Smooth muscle cell of the brain vasculature (primary cell): ENCODE measurements around the gene NOC4L.
A peak's percentile ranks its signal among the peaks of the same experiment; 100 is the strongest.
"Not testable (repeated sequence)": the region's sequence is repeated elsewhere in the genome, so short reads cannot be mapped to it uniquely, and the experiment has no call there.

ENCODE experiments used
- DNase-seq: peaks from one replicate; pipeline ENCODE4 v3.0.0-alpha.2; 2012; ENCODE audit warnings: low read depth, low spot score

The NOC4L gene

DNA sequence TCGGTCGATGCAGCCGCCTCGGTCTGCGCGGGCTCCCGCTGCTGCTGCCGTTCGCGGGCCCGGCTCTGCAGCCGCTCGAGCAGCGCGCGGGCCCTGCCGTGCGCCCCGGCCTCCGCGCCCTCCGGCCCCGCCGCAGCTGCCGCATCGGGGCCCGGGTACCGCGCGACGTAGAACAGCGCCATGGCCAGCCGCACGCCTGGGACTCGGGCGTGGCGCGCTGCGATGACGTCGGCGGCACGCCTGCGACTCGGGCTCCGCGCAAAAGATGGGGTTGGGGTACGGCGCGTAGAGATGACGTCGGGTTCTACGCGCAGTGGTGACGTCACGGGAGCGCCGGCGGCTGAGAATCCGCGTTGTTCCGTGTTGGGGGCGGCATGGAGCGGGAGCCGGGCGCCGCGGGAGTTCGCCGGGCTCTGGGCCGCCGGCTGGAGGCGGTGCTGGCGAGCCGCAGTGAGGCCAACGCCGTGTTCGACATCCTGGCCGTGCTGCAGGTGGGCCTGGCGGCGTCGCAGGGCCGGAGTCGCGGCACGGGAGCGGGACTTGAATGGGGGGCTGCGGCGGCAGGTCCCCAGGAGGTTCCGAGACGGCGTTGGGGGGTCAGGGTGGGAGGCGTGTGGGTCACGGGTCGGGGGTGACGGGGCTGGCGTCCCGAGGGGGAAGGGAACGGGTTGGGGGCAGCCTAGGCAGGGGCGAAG lies at the start of gene NOC4L, which contains the start of gene DDX51:
TSS of gene NOC4L (plus strand) at position 343 of the 695 bp plus-strand sequence. CDS start at position 375, 32 bp downstream.
TSS of gene DDX51 (minus strand) at position 205 of the 695 bp plus-strand sequence. CDS start at position 182, 23 bp downstream.
- peak; percentile 85 for DNase-seq

DNA sequence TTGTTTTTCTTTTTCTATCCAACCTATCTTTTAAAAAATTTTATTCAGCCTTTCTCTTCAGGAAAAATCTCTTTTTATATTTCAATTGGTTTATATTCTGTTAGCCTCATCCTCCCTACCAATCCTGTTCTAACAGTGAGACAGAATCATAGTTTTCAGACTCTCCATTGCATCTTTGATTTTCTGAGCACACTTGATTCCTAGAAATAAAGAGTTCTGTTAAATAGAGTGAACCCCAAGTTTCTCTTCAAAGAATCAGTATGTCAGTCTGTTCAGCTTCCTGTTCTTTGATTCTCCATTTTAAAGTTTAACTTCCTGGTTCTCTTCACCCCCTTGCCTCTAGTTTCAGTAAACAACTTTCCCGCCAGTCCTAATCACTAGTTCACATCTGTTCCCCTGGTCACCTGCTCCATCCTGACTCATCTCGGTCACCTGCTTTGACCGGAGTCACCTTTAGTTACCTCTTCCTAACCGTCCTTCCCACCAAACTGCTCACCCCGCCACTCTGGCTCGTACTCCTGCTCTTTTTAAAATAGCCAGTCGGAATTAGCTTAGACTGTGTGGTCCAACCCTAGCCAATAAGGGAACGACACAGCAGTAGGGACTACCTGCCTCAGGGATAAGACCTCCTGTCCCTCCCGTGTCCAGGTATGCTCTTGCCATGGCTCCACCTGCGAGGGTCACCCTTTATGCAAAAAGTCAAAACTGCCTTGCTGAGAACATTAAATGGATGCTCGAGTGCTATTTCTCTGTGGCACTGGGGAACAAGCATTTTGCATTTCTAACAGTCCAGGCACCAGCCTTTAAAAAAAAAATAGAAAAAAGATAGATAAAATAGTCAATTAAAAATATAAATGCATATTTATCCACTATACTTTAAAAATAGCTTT lies 48.5 kb upstream of the NOC4L start:
- no peak for DNase-seq

DNA sequence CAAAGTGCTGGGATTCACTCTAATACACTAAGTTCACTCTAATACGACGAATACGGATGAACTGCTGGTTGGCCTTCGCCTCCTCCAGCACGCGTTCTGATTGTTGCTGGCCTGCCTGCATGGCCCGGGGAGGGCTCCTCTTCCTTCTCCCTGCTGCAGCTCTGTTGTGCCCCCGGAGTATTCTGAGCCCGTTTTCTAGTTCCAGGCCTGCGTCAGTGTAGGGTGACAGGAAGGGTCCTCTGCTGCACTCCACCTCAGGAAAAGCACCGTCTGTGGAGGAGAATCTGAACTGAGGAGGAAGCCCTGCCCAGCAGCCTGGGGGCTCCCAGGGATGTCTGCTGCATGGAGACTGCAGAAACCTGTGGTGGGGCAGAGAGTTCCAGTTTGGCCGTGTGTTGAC lies 44.5 kb upstream of the NOC4L start:
- DNase-seq = no peak

DNA sequence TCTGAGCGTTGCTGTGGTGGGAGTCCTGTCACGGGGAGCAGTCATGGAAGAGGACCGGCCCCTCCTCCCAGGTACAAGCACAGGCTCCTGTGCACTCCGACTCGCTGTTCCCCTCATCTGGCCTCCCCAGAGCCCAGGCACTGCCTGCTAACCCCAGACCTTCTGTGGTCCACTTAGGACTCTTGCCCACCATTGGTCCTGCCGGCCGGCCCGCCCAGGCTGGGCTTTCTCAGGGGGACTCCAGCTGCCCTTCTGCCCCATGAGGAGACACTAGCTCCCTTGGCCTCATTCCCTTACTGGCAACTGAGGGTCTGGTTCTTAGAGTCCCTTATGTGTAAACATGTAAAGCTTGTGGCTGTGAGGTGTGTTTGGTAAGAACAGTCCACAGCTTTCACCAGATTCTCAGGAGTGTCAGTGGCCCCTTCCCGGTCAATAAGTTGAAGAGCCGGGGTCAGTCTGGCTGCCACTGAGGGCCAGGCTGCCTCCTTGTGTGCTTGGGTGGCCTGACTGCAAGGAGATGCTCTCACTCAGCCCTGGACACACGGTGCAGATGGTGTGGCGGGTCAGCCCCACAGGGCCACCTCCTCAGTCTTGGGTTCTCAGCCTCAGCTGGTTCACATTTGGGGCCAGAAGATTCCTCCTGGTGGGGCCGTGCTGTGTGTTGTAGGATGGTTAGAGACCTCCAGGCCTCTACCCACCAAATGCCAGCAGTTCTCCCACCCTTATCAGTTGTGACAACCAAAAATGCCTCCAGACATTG lies 43.8 kb upstream of the NOC4L start:
- DNase-seq = no peak

DNA sequence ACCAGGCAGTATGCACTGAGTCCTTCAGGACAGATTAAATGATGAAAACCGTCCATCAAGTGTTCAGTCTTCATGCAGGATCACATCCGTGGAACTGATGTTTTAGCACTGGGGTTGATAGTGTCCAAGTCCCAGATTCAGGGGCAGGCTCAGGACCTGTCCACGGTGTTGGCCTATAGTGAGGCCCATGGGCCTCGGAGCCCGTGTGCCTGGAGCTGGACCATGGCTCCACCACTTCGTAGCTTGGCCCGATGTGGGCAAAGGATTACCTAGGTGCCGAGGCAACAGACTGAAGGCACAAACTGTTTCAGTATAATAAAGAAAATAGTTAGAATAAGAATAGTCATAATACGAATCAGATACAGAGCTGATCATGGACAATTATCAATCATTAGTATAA lies 42.0 kb upstream of the NOC4L start:
- no peak for DNase-seq

DNA sequence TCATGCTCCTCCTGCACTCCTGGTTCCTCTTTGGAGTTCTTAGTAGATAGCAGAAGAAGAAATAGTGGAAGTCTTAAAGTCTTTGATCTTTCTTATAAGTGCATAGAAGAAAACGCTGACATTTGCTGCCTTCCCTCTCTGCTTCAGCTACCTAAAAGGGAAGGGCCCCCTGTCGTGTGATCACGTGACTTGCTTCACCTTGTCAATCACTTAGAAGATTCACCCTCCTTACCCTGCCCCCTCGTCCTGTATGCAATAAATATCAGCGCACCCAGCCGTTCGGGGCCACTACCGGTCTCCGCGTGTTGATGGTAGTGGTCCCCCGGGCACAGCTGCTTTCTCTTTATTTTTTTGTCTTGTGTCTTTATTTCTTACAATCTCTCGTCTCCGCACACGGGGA lies 41.2 kb upstream of the NOC4L start:
- not testable (repeated sequence) for DNase-seq

DNA sequence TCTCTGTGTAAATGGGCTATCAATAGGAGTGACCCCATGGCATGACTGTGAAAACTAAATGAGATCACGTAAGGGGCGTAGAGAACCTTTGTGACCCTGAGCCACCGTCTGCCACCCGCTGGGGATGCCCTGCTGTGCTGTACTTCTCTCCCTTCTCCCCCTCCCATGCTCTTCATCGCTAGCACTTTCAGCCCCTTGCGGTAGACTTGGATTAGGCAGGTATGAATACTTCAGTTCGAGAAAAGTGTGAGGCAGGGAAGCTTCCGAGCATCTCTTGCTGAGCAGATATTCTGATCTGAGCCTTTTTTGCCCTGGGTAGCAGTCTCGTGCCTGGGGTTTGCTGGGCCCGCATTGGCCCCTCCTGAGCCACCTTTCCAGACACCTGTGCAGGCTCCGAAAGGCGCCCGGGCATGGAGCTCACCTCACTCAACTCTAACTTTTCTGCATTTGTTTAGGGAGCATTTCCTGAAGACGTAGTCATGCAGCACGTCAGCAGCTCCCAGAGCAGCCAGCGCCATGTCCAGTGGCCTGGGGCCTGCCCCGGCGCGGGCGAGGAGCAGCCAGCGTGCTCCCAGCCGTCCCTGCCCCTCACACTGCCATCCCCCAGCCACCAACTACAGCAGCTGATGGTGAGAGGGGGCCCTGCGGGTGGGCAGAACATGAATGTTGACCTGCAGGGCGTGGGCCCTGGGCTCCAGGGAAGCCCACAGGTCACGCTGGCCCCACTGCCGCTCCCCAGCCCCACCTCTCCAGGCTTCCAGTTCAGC lies 40.5 kb upstream of the NOC4L start:
- no peak for DNase-seq

DNA sequence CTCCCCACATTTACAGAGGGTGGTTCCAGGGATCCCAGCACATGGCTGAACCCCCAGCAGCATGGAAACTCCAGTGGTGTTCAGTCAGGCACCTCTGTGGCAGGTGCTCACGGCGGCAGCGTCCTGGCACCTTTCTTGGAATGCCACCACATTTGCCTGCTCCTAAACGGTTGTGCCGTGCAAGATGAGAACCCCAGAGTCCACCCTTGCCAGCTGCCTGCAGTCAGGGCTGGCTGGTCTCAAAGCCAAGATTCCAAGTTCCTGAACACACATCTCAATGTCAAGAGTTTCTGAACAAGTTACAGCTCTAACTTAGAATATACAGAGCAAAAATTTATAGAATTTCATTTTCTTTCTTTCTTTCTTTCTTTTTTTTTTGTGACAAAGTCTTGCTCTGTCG lies 38.8 kb upstream of the NOC4L start:
- no peak for DNase-seq

DNA sequence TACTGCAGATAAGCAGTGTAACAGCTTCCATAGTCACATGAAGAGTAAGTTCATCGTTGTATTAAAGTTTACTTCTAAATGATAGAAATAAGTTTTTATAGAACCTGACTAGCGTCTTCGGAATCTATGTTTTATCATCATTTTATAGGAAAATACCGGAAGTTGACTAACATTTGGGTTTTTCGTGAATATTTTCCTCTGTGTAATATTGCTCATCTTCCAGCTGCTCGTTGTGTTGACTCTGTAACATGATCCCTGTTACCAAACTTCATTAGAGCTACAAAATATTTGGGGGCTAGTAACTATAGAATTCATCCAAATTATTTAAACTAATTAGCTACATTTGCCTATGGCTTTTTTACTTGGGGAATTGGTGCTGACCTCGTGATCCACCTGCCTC lies 37.3 kb upstream of the NOC4L start:
- no peak for DNase-seq

DNA sequence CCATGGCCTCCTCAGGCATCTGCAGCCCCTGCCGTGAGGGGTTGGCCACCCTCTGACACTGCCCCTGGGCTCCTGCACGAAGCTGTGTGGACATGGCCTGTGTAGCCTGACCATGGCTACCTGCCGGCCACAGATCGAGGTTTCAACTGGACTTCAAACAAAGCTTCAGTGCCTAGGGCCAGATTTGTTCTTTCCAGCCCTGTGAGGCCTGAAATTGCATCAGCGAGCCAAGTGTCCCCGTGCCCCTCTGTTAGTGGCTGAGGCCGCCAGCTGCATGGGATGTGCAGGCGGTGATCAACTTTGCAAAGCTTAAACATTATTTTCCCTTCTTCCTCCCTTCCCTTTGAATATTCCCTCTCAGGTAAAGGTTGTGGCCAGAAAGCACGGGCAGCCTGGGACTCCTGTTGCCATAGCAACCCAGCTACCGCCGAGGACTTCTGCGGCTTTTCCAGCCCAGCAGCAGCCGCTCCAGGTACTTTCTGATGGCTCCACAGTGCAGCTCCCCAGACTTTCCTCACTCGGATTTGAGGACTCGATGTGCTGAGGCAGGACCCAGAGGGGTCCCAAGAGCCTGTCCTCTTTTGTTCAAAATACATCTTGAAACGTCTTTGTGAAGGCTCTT lies 35.9 kb upstream of the NOC4L start:
- no peak for DNase-seq

DNA sequence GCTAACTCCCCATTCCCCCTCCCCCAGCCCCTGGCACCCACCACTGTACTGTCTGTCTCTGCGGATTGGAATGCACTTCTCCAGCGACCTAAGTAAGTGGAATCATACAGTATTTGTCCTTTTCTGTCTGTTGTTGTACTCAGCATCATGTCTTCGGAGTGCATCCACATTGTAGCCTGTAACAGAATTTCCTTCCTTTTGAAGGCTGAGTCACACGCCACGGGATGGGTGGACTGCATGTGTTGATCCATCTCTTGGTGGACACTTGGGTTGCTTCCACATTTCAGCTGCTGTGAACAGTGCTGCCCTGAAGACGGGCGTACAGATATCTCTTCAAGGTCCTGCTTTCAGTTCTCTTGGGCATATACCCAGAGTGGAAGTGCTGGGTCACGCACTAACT lies 34.5 kb upstream of the NOC4L start:
- no peak for DNase-seq

DNA sequence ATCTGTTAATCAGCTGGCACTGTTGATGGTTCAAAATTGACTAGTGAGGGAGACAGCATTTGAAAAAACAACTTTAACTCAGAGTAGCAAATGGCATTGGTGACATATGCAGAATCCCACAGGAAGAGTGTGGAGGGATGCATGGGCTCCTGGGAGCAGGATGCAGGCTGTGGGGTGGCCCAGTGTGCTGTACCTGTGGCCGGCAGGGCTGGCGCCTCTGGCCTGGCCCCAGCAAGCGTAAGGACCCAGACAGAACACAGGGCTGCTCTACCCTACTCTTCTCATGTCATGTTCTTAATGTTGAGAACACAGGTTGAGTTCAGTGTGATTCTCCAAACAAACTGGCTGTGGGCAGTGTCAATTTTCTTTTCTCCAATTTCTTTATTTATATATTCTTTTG lies 33.6 kb upstream of the NOC4L start:
- no peak for DNase-seq

DNA sequence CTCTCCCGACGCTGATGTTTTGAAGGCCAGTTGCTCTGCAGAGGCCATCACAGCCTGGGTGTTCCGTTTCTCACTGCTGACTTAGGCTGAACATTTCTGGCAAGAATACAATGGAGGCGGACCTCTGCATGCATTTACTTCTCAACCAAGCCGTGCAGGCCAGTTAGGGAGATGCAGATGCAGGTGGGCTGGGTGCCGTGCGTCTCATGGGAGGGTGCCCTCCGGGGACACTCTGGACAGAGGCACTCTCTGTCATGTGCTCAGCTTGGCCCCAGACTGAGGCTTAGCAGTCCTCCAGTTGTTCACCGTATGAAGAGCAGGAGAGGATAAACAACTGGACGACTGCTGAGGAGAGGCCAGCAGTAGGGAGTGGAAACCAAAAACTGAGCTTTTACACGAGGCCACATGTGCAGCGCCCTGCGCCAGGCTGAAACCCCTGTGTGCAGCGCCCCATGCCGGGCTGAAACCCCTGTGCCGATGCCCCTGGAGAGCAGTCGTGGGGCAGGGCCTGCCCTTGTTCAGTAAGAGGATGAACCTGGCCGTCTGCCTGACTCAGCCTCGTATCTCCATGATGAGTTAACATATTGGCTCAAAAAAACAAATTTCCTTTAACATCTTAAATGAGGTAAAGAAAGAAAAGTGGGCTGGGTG lies 32.5 kb upstream of the NOC4L start:
- no peak for DNase-seq

DNA sequence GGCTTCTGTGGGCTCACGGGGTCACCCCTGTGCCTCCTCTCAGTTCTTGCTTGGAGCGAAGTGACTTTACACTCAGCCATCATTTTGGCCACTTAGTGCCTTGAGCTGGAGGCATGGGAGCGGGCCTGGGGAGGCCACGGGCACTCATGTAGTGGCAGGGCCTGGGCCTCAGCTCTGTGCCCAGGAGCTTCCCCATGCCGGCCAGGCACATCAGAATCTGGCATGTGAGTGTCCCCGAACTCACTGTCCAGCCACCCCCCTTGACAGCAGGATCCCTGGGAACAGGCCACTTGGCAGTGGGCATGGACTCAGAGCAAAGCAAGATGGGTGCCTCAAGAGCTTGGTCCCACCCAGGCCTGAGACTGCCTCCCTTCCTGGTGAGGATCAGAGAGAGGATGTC lies 29.6 kb upstream of the NOC4L start:
- DNase-seq = no peak

DNA sequence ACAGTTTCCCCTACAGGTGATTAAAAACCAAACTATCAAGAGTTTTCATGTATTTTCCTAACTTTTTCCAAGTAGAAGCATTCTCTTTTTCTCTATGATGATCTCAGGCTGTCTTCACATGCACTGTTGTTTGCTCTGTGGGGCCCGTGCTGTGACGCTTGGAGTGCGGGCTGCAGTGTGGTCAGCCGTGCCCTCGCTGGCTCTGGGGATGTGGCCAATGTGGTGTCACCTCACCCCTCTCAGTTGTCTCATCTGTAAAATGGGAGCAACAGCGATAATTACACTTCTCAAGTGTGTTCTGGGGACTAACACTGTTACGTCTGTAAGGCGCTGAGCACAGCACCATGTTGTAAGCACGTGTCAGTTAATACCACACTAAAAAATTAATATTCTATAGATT lies 28.8 kb upstream of the NOC4L start:
- no peak for DNase-seq

DNA sequence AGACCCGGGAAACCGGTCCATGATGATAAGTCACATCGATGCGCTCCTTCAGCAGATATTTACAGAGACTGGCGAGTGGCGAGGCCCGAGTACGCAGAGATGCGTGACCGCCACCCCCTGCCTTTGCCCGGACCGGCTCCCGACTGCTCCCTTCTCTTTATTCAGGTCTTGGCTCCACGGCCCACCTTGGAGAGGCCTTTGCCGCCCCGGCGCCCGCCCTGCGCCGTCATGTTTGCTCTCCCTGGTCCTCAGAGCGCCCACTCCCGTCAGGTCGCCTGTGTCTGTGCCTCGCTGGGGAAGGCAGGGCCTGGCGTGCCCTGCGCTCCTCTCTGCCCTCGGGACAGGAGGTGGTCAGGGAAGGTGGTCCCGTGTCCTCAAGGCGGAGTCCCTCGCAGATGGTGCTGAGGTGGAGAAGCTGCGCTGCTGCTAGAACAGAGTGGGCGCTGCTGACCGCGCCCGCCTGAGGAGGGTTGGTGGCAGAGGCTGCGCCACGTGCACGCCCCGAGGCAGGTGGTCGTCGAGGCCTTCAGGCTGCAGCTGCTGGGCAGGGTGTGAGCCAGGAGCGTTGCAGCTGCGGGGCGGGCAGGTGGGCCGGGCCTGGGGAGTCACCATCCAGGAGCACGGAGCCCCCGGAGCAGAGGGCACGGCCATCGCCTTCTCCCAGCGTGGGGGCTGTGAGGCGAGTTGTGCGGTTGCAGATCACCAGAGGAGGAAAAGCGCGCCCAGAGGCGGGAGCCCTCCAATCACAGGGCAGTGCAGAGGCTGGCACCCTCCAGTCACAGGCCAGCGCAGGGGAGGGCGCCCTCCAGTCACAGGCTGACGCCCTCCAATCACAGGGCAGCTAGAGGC lies 27.3 kb upstream of the NOC4L start:
- no peak for DNase-seq

DNA sequence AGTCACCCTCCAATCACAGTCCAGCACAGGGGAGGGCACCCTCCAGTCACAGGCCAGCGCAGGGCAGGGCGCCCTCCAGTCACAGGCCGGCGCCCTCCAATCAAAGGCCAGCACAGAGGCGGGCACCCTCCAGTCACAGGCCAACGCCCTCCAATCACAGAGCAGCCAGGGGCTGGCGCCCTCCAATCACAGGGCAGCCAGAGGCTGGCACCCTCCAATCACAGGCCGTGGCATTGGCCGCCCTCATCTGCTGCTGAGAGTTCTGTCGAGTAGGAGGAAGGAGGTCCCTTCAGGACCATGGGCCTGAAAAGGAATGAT lies 26.7 kb upstream of the NOC4L start:
- DNase-seq = no peak

DNA sequence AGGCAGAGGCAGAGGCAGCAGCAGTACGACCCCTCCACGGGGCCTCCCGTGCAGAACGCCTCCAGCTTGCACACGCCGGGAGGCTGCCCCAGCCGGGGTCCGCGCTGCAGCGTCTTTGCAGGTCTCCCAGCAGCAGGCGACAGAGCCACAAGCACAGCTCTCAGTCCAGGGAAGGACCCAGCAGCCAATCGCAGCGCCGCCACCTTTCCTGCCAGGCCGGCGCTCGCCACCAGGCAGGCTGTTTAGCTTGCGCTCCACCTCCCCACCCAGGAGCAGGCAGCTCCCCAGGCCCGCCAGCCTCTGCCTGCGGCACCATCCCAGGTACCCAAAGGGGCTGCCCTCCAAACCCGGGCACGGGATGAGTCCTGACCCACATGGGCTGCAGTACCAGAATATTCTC lies 25.4 kb upstream of the NOC4L start:
- no peak for DNase-seq

DNA sequence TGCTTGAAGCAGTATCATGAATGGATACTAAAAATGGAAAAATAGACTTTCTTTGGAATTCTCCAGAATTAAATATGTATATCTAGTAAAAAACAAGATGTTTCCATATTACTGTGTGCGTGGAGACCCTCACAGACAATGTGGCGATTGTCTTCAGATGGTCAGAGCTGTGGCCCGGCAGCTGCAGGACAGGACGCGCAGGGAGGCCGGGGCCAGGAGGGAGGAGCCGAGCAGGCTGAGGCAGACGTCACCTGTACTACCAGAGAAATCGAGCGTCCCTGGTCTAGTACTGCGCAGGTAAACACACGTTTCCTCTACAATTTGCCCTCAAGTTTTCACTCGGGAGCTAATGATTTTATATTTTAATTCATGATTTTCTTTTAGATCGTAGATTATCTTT lies 23.0 kb upstream of the NOC4L start:
- DNase-seq = no peak
